Uterus (tissue), 4 donors: ENCODE measurements around the gene RNF157. TPM values are rescaled to one million over a fixed set of nuclear protein-coding genes. Genes with fewer than 3 reads are reported as not detected.
"Not testable (repeated sequence)": the region's sequence is repeated elsewhere in the genome, so short reads cannot be mapped to it uniquely, and the experiment has no call there.

Source experiments
- DNase-seq, 2 donors: peaks; one replicate each; pipeline ENCODE4 v3.0.0-alpha.2; 2019 to 2020
- H3K27ac ChIP-seq, 2 donors: fragments of 200-600 bp; sonication (generic); 1 replicate in 1 of 2; 2 replicates in 1 of 2; pipeline ENCODE4 v1.5.1; 2016 to 2018
- H3K27me3 ChIP-seq, 2 donors: fragments of 200-600 bp; sonication (generic); one replicate each; pipeline ENCODE4 v1.5.1; 2018 to 2019; ENCODE audit warnings: control low read depth in 1 of 2
- H3K36me3 ChIP-seq, 2 donors: fragments of 200-600 bp; sonication (generic); one replicate each; pipeline ENCODE4 v1.5.1; 2019; ENCODE audit warnings: control low read depth in 1 of 2
- H3K4me1 ChIP-seq, 2 donors: fragments of 200-600 bp; sonication (generic); one replicate each; pipeline ENCODE4 v1.5.1; 2018 to 2019; ENCODE audit warnings: control low read depth in 1 of 2
- H3K4me3 ChIP-seq, 2 donors: fragments of 200-600 bp; sonication (generic); 1 replicate in 1 of 2; 2 replicates in 1 of 2; pipeline ENCODE4 v1.5.1; 2018 to 2019; ENCODE audit warnings: mild to moderate bottlenecking in 1 of 2
- H3K9me3 ChIP-seq, 2 donors: fragments of 200-600 bp; sonication (generic); one replicate each; pipeline ENCODE4 v1.5.1; 2019; ENCODE audit warnings: control low read depth in 1 of 2
- POLR2A ChIP-seq, 2 donors: fragments of 450-650 bp; IDR thresholded peaks; one replicate each; pipeline ENCODE4 v1.6.1; 2016; ENCODE audit warnings: antibody characterized with exemption in 2 of 2, mild to moderate bottlenecking in 1 of 2, moderate library complexity in 1 of 2
- intact Hi-C: fragments of 100-400 bp; cut with DNase I; formaldehyde crosslinking; loops from one replicate; pipeline ENCODE4 v1.15.1; 2023; ENCODE audit warnings: low total_unique reads
- total RNA-seq, 4 donors: library from RNA; depleted of rRNA in 3 of 4; stranded (reverse); fragments of >200 nt in 3 of 4; gene quantifications; one replicate each; pipeline versions ENCODE4 v1.1.0 to v1.2.4, GENCODE V29; 2014 to 2023
- TF ChIP-seq, protein P1 (sequence below), 4 experiments: fragments of 200-600 bp in 2 of 4; fragments of 450-650 bp in 2 of 4; sonication (generic) in 2 of 4; IDR thresholded peaks; one replicate each; pipeline ENCODE4 v1.5.1; 2016 to 2019; ENCODE audit warnings: antibody characterized with exemption in 4 of 4, mild to moderate bottlenecking in 2 of 4, moderate library complexity in 1 of 4
- donor health status: DM: yes; HTN: yes; CAD: no.

Gene RNF157
- total RNA-seq, 4 donors from 2014 or later, result 0.77 to 5.7 (median 1.7) TPM

DNA sequence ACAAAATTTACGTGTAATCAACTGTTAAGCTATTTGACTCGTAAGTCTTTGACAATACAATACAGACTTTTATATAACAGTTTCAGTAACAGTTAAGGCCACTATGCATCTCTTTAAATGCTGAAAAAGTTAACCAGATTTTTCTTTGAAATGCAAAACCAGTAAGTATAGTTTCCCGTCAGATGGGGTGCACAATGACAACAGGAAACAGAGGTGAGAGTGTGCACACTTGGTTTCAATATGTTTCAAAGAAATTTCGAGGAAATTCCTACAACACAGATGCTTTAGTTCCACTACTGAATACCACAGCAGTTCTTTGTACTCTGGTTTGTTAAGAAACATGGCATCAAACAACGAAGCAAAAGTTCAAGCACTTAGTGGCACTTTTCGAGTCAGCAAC is 48.4 kb downstream of the RNF157 start:
- intact Hi-C loops, result no loop called here
- no peak overlapping the region for H3K27ac ChIP-seq
- no peak for DNase-seq
- no peak overlapping the region for H3K4me3 ChIP-seq
- TF ChIP-seq POLR2A (IDR thresholded peaks at IDR 0.05), result no peak
- TF ChIP-seq, protein P1, sequence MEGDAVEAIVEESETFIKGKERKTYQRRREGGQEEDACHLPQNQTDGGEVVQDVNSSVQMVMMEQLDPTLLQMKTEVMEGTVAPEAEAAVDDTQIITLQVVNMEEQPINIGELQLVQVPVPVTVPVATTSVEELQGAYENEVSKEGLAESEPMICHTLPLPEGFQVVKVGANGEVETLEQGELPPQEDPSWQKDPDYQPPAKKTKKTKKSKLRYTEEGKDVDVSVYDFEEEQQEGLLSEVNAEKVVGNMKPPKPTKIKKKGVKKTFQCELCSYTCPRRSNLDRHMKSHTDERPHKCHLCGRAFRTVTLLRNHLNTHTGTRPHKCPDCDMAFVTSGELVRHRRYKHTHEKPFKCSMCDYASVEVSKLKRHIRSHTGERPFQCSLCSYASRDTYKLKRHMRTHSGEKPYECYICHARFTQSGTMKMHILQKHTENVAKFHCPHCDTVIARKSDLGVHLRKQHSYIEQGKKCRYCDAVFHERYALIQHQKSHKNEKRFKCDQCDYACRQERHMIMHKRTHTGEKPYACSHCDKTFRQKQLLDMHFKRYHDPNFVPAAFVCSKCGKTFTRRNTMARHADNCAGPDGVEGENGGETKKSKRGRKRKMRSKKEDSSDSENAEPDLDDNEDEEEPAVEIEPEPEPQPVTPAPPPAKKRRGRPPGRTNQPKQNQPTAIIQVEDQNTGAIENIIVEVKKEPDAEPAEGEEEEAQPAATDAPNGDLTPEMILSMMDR (IDR thresholded peaks at IDR 0.05), result no peak
- no peaks in the 10 kb centered on the region for H3K27me3 ChIP-seq
- H3K9me3 ChIP-seq, result no peaks in the 10 kb centered on the region
- H3K36me3 ChIP-seq, result no peaks in the 10 kb centered on the region
- H3K4me1 ChIP-seq, result no peaks in the 10 kb centered on the region

DNA sequence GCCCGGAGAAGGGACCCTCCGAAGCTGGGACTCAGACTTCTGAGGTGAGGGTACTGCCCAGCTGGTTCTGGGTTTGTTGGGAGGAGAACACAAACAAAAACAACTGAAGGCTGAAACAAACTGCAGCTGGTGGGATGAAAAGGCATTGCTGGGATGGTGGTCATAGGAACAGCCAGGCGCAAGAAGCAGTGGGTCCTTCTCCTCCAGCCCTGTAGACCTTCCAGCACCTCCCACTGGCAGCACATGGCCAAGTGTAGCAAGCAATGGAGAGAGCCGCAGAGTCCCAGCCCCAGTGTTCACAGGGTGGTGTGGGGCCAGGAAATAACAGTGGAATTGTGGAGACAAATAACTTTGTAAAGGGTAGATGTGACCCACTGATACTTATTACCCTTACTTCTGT is 50.6 kb downstream of the RNF157 start:
- TF ChIP-seq, protein P1 (IDR thresholded peaks at IDR 0.05), result no peak
- no peak for TF ChIP-seq POLR2A (IDR thresholded peaks at IDR 0.05)
- Histone ChIP-seq H3K27me3 (no peaks in the 10 kb centered on the region), H3K27ac (no peak overlapping the region), H3K9me3 (no peaks in the 10 kb centered on the region), H3K4me3 (no peak overlapping the region), H3K36me3 (no peaks in the 10 kb centered on the region), H3K4me1 (no peaks in the 10 kb centered on the region)
- intact Hi-C loops, result no loop called here
- DNase-seq, result no peak

DNA sequence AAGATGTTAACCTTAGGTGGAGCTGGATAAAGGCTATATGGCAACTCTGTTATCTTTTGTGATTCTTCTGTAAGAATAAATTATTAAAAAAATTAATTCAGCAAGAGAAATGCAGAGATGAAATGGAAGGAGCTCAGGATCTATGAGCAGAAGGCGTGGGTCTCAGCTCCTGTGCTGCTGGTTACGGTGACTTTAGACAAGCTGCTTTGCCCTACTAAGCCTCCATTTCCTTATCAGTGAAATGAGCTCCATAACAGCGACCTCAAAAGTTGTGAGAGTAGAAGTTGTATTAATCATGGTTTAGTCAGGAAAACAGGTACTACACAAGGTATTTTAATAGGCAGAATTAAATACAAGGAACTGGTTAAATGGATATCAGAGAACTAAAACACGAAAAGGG is 51.0 kb downstream of the RNF157 start:
- H3K4me1 ChIP-seq, result no peaks in the 10 kb centered on the region
- H3K36me3 ChIP-seq, result no peaks in the 10 kb centered on the region
- no peak for DNase-seq
- TF ChIP-seq, protein P1 (IDR thresholded peaks at IDR 0.05), result no peak
- TF ChIP-seq POLR2A (IDR thresholded peaks at IDR 0.05), result no peak
- intact Hi-C loops, result no loop called here
- H3K4me3 ChIP-seq, result no peak overlapping the region
- no peaks in the 10 kb centered on the region for H3K27me3 ChIP-seq
- no peaks in the 10 kb centered on the region for H3K9me3 ChIP-seq
- no peak overlapping the region for H3K27ac ChIP-seq

DNA sequence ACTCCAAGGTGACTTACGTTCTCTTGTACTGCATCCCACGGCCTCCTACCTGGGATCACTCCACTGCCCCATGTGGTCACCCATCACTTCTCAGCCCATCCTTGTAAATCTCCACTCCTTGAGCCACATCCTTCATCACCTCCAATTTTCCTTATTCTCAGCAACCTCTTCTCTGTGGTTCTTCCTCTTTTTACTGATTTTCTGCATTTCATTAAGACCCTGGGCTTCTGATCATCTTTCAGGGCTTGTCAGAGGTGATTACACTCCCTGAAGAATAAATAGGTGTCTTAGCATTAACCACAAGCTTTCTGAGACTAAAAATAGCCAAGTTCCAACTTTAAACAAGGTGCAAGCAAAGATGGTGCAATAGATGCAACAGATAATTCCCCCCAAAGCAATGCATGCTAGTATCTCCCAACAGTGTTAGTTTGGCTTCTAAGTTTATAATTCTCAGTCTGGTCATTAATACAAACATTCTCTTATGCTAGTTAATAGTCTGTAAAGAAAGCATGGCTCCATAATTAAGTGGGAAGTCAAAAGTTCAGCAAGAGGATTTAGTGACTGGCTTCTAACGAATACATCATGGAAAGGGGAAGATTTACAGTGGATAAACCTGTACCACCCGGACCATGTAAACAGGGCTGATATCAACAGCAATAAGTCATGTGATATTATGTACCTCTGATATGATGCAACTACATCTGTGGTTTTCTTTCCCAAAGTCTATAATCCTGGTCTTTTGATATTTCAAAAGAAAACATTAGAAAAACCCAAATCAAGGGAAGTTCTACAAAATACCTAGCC is 51.9 kb downstream of the RNF157 start:
- Histone ChIP-seq H3K9me3 (no peaks in the 10 kb centered on the region), H3K27me3 (no peaks in the 10 kb centered on the region), H3K4me3 (no peak overlapping the region), H3K4me1 (no peaks in the 10 kb centered on the region), H3K27ac (no peak overlapping the region), H3K36me3 (no peaks in the 10 kb centered on the region)
- DNase-seq, result no peak
- intact Hi-C loops, result no loop called here
- TF ChIP-seq POLR2A (IDR thresholded peaks at IDR 0.05), result no peak
- TF ChIP-seq, protein P1 (IDR thresholded peaks at IDR 0.05), result no peak

DNA sequence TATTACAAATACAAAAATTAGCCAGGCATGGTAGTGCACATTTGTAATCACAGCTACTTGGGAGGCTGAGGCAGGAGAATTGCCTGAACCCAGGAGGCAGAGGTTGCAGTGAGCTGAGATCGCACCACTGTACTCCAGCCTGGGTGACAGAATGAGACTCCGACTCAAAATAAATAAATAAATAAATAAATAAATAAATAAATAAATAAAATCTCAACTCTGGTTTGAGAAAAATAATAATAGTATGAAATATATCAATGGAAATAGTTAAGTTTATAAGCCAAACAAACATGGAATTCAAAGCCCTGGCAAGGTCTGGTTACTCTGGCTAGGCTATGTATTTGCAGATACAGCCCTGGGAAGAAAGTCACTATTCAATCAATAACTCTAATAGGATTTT is 53.5 kb downstream of the RNF157 start:
- H3K27me3 ChIP-seq, H3K4me1 ChIP-seq, DNase-seq, intact Hi-C loops, H3K36me3 ChIP-seq, H3K4me3 ChIP-seq, H3K27ac ChIP-seq, H3K9me3 ChIP-seq: not testable (repeated sequence)
